Left ventricle myocardium inferior (tissue), 1 donor: ENCODE measurements around the gene SHC1. TPM values are rescaled to one million over a fixed set of nuclear protein-coding genes. Genes with fewer than 3 reads are reported as not detected.
A peak's percentile ranks its signal among the peaks of the same experiment; 100 is the strongest.

Experiments used
- DNase-seq: peaks from one replicate; pipeline ENCODE4 v3.0.0-alpha.2; 2020
- H3K27ac ChIP-seq: fragments of 200-600 bp; replicated peaks from 2 replicates; pipeline ENCODE4 v1.8.0; 2021
- H3K27me3 ChIP-seq: fragments of 200-600 bp; 2 replicates; pipeline ENCODE4 v1.8.0; 2021; ENCODE audit warnings: low read depth
- H3K36me3 ChIP-seq: fragments of 200-600 bp; 2 replicates; pipeline ENCODE4 v1.8.0; 2021
- H3K4me1 ChIP-seq: fragments of 200-600 bp; 2 replicates; pipeline ENCODE4 v1.8.0; 2021
- H3K4me3 ChIP-seq: fragments of 200-600 bp; 2 replicates; pipeline ENCODE4 v1.8.0; 2021; ENCODE audit warnings: mild to moderate bottlenecking, moderate library complexity
- H3K9me3 ChIP-seq: fragments of 200-600 bp; replicated peaks from 2 replicates; pipeline ENCODE4 v1.8.0; 2021
- CTCF ChIP-seq: fragments of 200-600 bp; IDR thresholded peaks from 2 replicates; pipeline ENCODE4 v1.8.0; 2021; ENCODE audit warnings: antibody characterized with exemption, mild to moderate bottlenecking, borderline replicate concordance
- intact Hi-C: fragments of 100-400 bp; cut with micrococcal nuclease; formaldehyde crosslinking; loops from one replicate; pipeline ENCODE4 v1.11.0; 2022
- total RNA-seq: library from RNA; stranded (reverse); fragmentation: NEBNext Ultra II Directional; extraction: Animal tissue kit (Norgen Biotek cat#: 25700); gene quantifications from one replicate; pipeline ENCODE4 v1.2.1, GENCODE V29; 2021
- donor health status: DM: no; HTN: yes; CAD: no; lungs with severe emphysema.

SHC1 gene
- total RNA-seq, 1 donor from 2014 or later, result 43.0 TPM

GRCh38 chr1:154931940-154932487 lies 38.5 kb downstream of the SHC1 start:
- Histone ChIP-seq H3K27me3 (no peaks in the 10 kb centered on the region), H3K4me3 (no peak overlapping the region), H3K9me3 (no peaks in the 10 kb centered on the region), H3K27ac (no peak overlapping the region), H3K4me1 (peaks cover 17% of the 10 kb centered on the region), H3K36me3 (peaks cover 19% of the 10 kb centered on the region)
- no peak for DNase-seq
- no peak for TF ChIP-seq CTCF
- intact Hi-C loops, result no loop called here

- DNase-seq, result no peak
- Histone ChIP-seq H3K4me3 (no peak overlapping the region), H3K4me1 (no peaks in the 10 kb centered on the region), H3K36me3 (peaks cover 59% of the 10 kb centered on the region), H3K27ac (no peak overlapping the region), H3K27me3 (no peaks in the 10 kb centered on the region), H3K9me3 (no peaks in the 10 kb centered on the region)
- intact Hi-C loops, result no loop called here
- TF ChIP-seq CTCF, result no peak
Observed at GRCh38 chr1:154926201-154926600, 44.3 kb downstream of the SHC1 start.

GRCh38 chr1:154925335-154926170 lies 45.0 kb downstream of the SHC1 start:
- H3K36me3 ChIP-seq, result peaks cover 59% of the 10 kb centered on the region

GRCh38 chr1:154923695-154924094 lies 46.9 kb downstream of the SHC1 start:
- DNase-seq, result no peak
- intact Hi-C loops, result no loop called here
- peaks cover 50% of the 10 kb centered on the region for H3K36me3 ChIP-seq
- no peaks in the 10 kb centered on the region for H3K9me3 ChIP-seq
- no peaks in the 10 kb centered on the region for H3K4me1 ChIP-seq
- no peak overlapping the region for H3K27ac ChIP-seq
- no peaks in the 10 kb centered on the region for H3K27me3 ChIP-seq
- TF ChIP-seq CTCF, result no peak
- no peak overlapping the region for H3K4me3 ChIP-seq

More at GRCh38 chr1:154925335-154926170, 45.0 kb downstream of the SHC1 start:
- Histone ChIP-seq H3K27ac (no peak overlapping the region), H3K27me3 (no peaks in the 10 kb centered on the region), H3K4me3 (no peak overlapping the region), H3K9me3 (no peaks in the 10 kb centered on the region), H3K4me1 (no peaks in the 10 kb centered on the region)
- no peak for DNase-seq
- TF ChIP-seq CTCF, result no peak
- intact Hi-C loops, result no loop called here

- Histone ChIP-seq H3K4me1 (peaks cover 39% of the 10 kb centered on the region), H3K4me3 (no peak overlapping the region), H3K9me3 (peaks cover 7% of the 10 kb centered on the region), H3K27me3 (no peaks in the 10 kb centered on the region), H3K36me3 (no peaks in the 10 kb centered on the region), H3K27ac (peak overlapping the region; percentile 81)
- intact Hi-C loops, result no loop called here
- no peak for DNase-seq
- no peak for TF ChIP-seq CTCF
Observed at GRCh38 chr1:154913273-154913672, 57.3 kb downstream of the SHC1 start.
